ENCODE data around the gene WNK4.
A peak's percentile ranks its signal among the peaks of the same experiment; 100 is the strongest.
"Not testable (repeated sequence)": the region's sequence is repeated elsewhere in the genome, so short reads cannot be mapped to it uniquely, and the experiment has no call there.

Gene WNK4

GRCh38 chr17:42769964-42770363, 10.4 kb upstream of the WNK4 start:
- not testable (repeated sequence) for FAIRE-seq; DNase-seq (ENCODE audit: low spot score)

DNA sequence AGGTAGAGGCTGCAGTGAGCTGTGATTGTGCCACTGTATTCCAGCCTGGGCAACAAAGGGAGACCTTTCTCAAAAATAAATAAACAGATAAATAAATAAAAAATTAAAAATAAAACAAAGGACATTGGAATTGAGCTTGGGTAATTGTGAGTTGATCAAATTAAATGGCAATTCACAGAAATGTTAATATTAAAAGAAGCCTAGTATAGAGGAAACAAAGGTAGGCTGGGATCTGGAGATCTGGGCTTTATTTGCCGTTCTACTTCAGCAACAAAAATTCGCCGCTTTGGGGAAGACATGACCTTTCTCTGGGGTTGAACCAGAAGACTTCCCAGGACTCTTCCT, 7.5 kb upstream of the WNK4 start:
- DNase-seq (ENCODE audit: low spot score) (no peak), FAIRE-seq (no peak)

DNA sequence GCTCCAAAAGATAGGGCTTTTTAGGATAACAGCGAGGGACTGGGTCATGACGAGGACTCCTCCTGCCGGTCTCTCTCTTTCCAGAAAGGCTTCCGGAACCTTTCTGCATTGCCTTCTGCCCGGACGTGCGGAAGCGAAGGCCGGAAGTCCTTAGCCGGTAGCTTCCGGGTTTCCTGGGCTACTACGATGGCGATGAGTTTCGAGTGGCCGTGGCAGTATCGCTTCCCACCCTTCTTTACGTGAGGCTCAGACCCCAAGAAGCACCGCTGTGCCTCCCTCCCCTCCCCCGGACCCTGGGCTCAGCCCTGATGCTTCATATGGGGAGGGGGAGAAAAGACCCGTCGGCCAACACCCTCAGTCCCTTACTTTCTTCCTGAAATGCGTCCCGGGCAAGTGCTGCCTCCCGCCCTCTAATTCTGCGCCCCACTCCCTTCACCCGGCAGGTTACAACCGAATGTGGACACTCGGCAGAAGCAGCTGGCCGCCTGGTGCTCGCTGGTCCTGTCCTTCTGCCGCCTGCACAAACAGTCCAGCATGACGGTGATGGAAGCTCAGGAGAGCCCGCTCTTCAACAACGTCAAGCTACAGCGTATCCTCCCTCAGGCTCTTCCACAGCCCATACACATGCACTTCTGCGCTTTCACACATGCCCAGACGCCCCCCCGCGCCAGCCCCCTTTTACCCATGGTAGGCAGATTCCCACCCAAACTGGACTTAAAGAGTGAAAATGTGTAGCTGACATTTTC, 6.9 kb upstream of the WNK4 start, which contains the start of gene VPS25:
VPS25 (plus strand) TSS at position 160 of the 746 bp plus-strand sequence; CDS start at position 187, 27 bp downstream.
- FAIRE-seq = no peak
- peak; percentile 65 for DNase-seq (ENCODE audit: low spot score)

GRCh38 chr17:42774066-42774745, 6.2 kb upstream of the WNK4 start:
- DNase-seq (ENCODE audit: low spot score) = peak; percentile 70

GRCh38 chr17:42775534-42776098, 4.8 kb upstream of the WNK4 start:
- FAIRE-seq (no peak), DNase-seq (ENCODE audit: low spot score) (peak; percentile 47)

More at GRCh38 chr17:42774066-42774745, 6.2 kb upstream of the WNK4 start:
- FAIRE-seq = peak; percentile 87

- FAIRE-seq (no peak), DNase-seq (ENCODE audit: low spot score) (no peak)
These were observed 1.8 kb upstream of the WNK4 start for GRCh38 chr17:42778570-42778969.

GRCh38 chr17:42779304-42779935, 990 bp upstream of the WNK4 start:
- no peak for DNase-seq (ENCODE audit: low spot score)
- no peak for FAIRE-seq

GRCh38 chr17:42780851-42781638, 635 bp downstream of the WNK4 start:
- DNase-seq (ENCODE audit: low spot score) = no peak
- no peak for FAIRE-seq

- no peak for FAIRE-seq
- DNase-seq (ENCODE audit: low spot score) = no peak
These were observed 1.3 kb downstream of the WNK4 start for GRCh38 chr17:42781639-42782165.

- no peak for DNase-seq (ENCODE audit: low spot score)
These were observed 2.0 kb downstream of the WNK4 start for GRCh38 chr17:42782166-42783061.

GRCh38 chr17:42783062-42783790, 2.8 kb downstream of the WNK4 start:
- peak; percentile 86 for DNase-seq (ENCODE audit: low spot score)
- peak; percentile 78 for FAIRE-seq

More at GRCh38 chr17:42782166-42783061, 2.0 kb downstream of the WNK4 start:
- no peak for FAIRE-seq

DNA sequence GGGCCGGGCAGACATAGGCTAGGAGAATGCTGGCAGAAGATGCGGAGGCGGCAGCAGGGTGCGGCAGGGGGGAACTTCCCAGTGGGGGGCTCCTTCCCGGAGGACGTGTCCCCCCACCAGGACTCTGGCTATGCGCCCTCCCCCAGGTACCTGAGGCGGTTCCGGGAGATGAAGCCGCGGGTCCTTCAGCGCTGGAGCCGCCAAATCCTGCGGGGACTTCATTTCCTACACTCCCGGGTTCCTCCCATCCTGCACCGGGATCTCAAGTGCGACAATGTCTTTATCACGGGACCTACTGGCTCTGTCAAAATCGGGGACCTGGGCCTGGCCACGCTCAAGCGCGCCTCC, 3.4 kb downstream of the WNK4 start:
- FAIRE-seq (no peak), DNase-seq (ENCODE audit: low spot score) (no peak)

DNA sequence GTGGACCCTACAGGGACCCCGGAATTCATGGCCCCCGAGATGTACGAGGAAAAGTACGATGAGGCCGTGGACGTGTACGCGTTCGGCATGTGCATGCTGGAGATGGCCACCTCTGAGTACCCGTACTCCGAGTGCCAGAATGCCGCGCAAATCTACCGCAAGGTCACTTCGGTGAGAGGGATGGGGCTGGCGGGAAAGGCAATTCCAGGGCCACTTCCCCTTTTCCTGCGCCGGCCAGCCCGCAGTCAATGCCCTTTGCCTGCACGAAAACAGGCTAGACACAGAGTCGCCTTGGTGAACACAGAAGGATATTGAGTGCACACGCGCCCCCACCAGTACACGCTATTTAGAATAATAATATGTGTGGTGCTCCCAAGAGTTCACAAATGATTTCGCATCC, 4.0 kb downstream of the WNK4 start:
- DNase-seq (ENCODE audit: low spot score) (no peak), FAIRE-seq (no peak)

- FAIRE-seq (no peak), DNase-seq (ENCODE audit: low spot score) (no peak)
These were observed 4.6 kb downstream of the WNK4 start for GRCh38 chr17:42784811-42785592.

DNA sequence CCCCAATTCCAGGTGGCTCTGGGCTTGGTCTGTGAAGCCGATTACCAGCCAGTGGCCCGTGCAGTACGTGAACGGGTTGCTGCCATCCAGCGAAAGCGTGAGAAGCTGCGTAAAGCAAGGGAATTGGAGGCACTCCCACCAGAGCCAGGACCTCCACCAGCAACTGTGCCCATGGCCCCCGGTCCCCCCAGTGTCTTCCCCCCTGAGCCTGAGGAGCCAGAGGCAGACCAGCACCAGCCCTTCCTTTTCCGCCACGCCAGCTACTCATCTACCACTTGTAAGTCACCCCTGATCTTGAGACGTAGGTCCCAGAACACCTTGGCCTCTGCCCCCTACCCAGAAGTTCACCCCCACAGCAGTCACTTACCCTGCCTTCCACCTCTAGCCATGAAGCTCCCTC, 6.9 kb downstream of the WNK4 start:
- FAIRE-seq (no peak), DNase-seq (ENCODE audit: low spot score) (no peak)

GRCh38 chr17:42791948-42792347, 11.5 kb downstream of the WNK4 start:
- no peak for DNase-seq (ENCODE audit: low spot score)

GRCh38 chr17:42792545-42792944, 12.1 kb downstream of the WNK4 start:
- no peak for FAIRE-seq
- no peak for DNase-seq (ENCODE audit: low spot score)

More at GRCh38 chr17:42791948-42792347, 11.5 kb downstream of the WNK4 start:
- no peak for FAIRE-seq

GRCh38 chr17:42795061-42795460, 14.7 kb downstream of the WNK4 start:
- DNase-seq (ENCODE audit: low spot score) = no peak
- FAIRE-seq = no peak

All from RCC 7860 (cell line).